Smooth muscle cell (in vitro differentiated cells): ENCODE data around the gene CELF1. TPM values are rescaled to one million over a fixed set of nuclear protein-coding genes. Genes with fewer than 3 reads are reported as not detected.

Experiments
- DNase-seq: peaks from one replicate; lab custom pipeline; 2025; ENCODE audit not compliant: unreplicated experiment; lab: John Stamatoyannopoulos, UW
- H2AFZ ChIP-seq: fragments of 200-600 bp; sonication (generic); 2 replicates; pipeline ENCODE4 v1.6.0; 2016; ENCODE audit warnings: antibody characterized with exemption, low read depth, mild to moderate bottlenecking
- H3F3A ChIP-seq: fragments of 200-600 bp; sonication (generic); 2 replicates; pipeline ENCODE4 v1.6.0; 2017; ENCODE audit warnings: antibody characterized with exemption, low read depth
- H3K27ac ChIP-seq: fragments of 200-600 bp; sonication (generic); 2 replicates; pipeline ENCODE4 v1.5.1; 2016; ENCODE audit warnings: low read depth, mild to moderate bottlenecking
- H3K27me3 ChIP-seq: fragments of 200-600 bp; sonication (generic); 2 replicates; pipeline ENCODE4 v1.6.1; 2016; ENCODE audit warnings: low read depth, mild to moderate bottlenecking
- H3K36me3 ChIP-seq: fragments of 200-600 bp; sonication (generic); 2 replicates; pipeline ENCODE4 v1.5.1; 2016; ENCODE audit warnings: low read depth
- H3K4me1 ChIP-seq: fragments of 200-600 bp; sonication (generic); 2 replicates; pipeline ENCODE4 v1.5.1; 2016; ENCODE audit warnings: low read depth
- H3K4me2 ChIP-seq: fragments of 200-600 bp; sonication (generic); 2 replicates; pipeline ENCODE4 v1.6.0; 2016; ENCODE audit warnings: mild to moderate bottlenecking
- H3K4me3 ChIP-seq: fragments of 200-600 bp; sonication (generic); 2 replicates; pipeline ENCODE4 v1.5.1; 2016; ENCODE audit warnings: mild to moderate bottlenecking
- H3K79me2 ChIP-seq: fragments of 200-600 bp; sonication (generic); 2 replicates; pipeline ENCODE4 v1.6.0; 2016; ENCODE audit warnings: low read depth, mild to moderate bottlenecking
- H3K9ac ChIP-seq: fragments of 200-600 bp; sonication (generic); 2 replicates; pipeline ENCODE4 v1.6.0; 2016; ENCODE audit warnings: low read depth
- H3K9me3 ChIP-seq: fragments of 200-600 bp; sonication (generic); replicated peaks from 2 replicates; pipeline ENCODE4 v1.5.1; 2016; ENCODE audit warnings: low read depth
- H4K20me1 ChIP-seq: fragments of 200-600 bp; sonication (generic); 2 replicates; pipeline ENCODE4 v1.6.0; 2016; ENCODE audit warnings: low read depth
- WGBS: methylation state at CpG from one replicate; pipeline ENCODE4 v1.1.7; 2016; ENCODE audit warnings: low lambda C conversion rate; 5-methylcytosine and 5-hydroxymethylcytosine counted together
- polyA plus RNA-seq: library from polyadenylated mRNA; unstranded; fragments of >200 nt; fragmentation: Nextera tagmentation; extraction: Ambion mirVana; gene quantifications from 2 replicates; pipeline ENCODE4 v1.2.1, GENCODE V29; 2016
- total RNA-seq: library from RNA; depleted of rRNA; stranded (reverse); fragments of >200 nt; gene quantifications from 2 replicates; pipeline ENCODE4 v1.2.3, GENCODE V29; 2014
- TF ChIP-seq, protein P1 (sequence below): fragments of 200-600 bp; sonication (generic); IDR thresholded peaks from 2 replicates; pipeline ENCODE4 v1.5.1; 2017; ENCODE audit warnings: borderline replicate concordance, mild to moderate bottlenecking, antibody characterized with exemption; ENCODE audit not compliant: insufficient read depth, poor library complexity, severe bottlenecking

Gene CELF1
- total and polyA plus RNA-seq, 2 experiments from 2014 or later = 42.5 to 64.8 TPM

DNA sequence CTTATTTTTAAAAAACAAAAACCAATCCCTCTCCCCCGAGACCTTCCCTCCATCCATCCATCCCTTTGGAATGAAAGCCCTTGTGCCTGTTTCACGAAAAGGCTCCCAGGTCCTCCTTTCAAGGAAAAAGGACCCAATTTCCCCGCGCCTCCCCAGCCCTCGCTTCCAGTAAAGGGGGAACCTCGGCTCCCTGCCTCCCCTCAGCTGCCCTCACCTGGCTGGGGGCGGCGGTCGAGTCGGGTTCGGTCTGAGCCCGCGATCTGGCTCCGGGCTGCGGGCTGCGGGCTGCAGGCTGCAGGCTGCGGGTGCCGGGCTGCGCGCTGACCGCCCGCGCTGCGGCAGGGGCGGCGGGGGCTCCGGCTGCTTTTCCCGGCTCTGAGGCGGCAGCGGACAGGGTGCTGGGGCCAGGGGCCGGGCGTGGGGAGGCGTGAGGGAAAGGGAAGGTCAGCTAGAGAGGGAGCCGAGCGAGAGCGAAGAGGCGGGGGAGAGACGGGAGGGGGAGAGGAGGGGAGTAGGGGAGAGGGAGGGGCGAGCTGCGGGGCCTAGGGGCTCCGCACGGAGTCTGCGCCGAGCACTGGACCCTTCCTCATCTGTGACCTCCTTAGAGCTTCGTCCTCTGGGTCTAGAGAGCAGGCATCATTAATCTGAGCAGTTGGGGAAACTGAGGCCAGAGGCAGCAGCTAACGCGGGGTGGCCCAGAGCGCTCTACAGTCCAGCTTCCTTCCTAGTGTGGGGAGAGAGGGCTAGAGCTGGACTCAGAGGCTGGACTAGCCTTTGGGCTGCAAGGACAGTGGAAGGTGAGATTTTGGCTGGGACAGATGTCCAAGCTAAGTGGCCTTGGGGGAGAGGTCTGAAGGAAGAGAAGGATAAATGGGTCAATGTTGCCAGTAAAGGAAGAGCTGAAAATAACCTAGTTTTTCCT is 41.3 kb upstream of the CELF1 start, which contains the start of gene C1QTNF4:
Gene C1QTNF4, minus strand, starts transcription at position 478 of the 922 bp plus-strand sequence. CDS start 3,601 bp downstream, outside the sequence.
- peak within 1 kb of the TSS; percentile 46 for H3K4me3 ChIP-seq
- WGBS = 4% methylated on average over 35 of the region's 48 CpGs
- TF ChIP-seq, protein P1, sequence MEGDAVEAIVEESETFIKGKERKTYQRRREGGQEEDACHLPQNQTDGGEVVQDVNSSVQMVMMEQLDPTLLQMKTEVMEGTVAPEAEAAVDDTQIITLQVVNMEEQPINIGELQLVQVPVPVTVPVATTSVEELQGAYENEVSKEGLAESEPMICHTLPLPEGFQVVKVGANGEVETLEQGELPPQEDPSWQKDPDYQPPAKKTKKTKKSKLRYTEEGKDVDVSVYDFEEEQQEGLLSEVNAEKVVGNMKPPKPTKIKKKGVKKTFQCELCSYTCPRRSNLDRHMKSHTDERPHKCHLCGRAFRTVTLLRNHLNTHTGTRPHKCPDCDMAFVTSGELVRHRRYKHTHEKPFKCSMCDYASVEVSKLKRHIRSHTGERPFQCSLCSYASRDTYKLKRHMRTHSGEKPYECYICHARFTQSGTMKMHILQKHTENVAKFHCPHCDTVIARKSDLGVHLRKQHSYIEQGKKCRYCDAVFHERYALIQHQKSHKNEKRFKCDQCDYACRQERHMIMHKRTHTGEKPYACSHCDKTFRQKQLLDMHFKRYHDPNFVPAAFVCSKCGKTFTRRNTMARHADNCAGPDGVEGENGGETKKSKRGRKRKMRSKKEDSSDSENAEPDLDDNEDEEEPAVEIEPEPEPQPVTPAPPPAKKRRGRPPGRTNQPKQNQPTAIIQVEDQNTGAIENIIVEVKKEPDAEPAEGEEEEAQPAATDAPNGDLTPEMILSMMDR = no peak
- H3K4me1 ChIP-seq = peaks cover 12% of the 10 kb centered on the region
- H3K27ac ChIP-seq = no peak within 1 kb of the TSS
- no peaks in the 10 kb centered on the region for H3K36me3 ChIP-seq
- H3K79me2 ChIP-seq = no peaks in the 10 kb centered on the region
- H3K27me3 ChIP-seq = peaks cover 45% of the 10 kb centered on the region
- DNase-seq = no peak
- H3K9me3 ChIP-seq = no peaks in the 10 kb centered on the region
- H4K20me1 ChIP-seq = no peaks in the 10 kb centered on the region
- H3K4me2 ChIP-seq = peak within 1 kb of the TSS; percentile 89
- H2AFZ ChIP-seq = no peak within 1 kb of the TSS
- H3F3A ChIP-seq = no peaks in the 10 kb centered on the region
- no peak within 1 kb of the TSS for H3K9ac ChIP-seq

DNA sequence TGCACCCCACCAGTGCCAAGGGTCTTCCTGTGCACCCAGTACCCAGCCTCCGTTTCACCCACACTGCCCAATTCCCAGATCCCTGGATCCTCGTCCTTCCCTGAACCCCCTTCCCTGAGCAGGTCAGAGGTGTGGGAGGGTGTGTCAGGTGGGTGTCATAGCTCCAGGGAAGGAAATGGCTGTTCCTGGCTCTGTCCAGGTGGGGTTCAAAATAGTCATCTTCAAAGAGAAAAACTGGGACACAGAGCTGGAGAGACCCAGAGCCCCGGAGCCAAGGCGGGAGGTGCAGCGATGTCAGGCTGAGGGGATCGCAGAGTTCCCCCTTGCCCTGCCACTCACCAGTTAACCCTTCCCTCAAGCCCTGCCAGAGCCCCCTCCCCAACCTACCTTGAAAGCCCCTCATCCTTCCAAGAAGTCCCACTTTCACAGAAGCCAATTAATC is 40.6 kb upstream of the CELF1 start:
- Histone ChIP-seq H3K79me2 (no peaks in the 10 kb centered on the region), H3K4me3 (peak overlapping the region; percentile 46), H3F3A (no peaks in the 10 kb centered on the region), H3K4me1 (peaks cover 8% of the 10 kb centered on the region), H4K20me1 (no peaks in the 10 kb centered on the region), H3K27ac (no peak overlapping the region), H3K9me3 (no peaks in the 10 kb centered on the region), H3K4me2 (peak overlapping the region; percentile 89), H3K27me3 (peaks cover 45% of the 10 kb centered on the region), H2AFZ (no peak overlapping the region), H3K9ac (no peak overlapping the region), H3K36me3 (no peaks in the 10 kb centered on the region)
- DNase-seq = no peak
- WGBS = 29% methylated on average over 6 of the region's 6 CpGs
- TF ChIP-seq, protein P1 = no peak

DNA sequence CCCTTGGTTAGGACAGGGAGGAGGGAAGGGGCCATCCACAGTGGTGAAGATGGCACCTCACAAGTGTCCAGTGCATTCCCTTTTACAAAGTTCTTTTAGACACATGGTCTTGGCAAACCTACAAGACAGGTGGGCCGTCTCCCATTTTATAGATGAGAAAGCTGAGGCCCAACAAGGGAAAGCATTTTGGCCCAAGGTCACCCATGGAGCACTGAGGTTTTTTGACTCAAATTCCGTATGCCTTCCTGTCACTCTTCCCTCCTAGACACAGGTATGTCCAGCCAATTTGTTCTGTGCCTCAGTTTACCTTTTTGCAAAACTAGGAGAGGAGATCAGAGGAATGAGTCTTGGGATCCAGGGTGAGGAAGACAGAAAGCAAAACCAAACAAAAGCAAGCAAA is 40.0 kb upstream of the CELF1 start:
- WGBS = 75% methylated on average over 2 of the region's 2 CpGs
- H3K9me3 ChIP-seq = no peaks in the 10 kb centered on the region
- no peaks in the 10 kb centered on the region for H3F3A ChIP-seq
- peaks cover 45% of the 10 kb centered on the region for H3K27me3 ChIP-seq
- H2AFZ ChIP-seq = no peak overlapping the region
- TF ChIP-seq, protein P1 = no peak
- no peaks in the 10 kb centered on the region for H4K20me1 ChIP-seq
- H3K4me3 ChIP-seq = no peak overlapping the region
- H3K4me1 ChIP-seq = peaks cover 8% of the 10 kb centered on the region
- H3K27ac ChIP-seq = no peak overlapping the region
- no peaks in the 10 kb centered on the region for H3K79me2 ChIP-seq
- no peak overlapping the region for H3K9ac ChIP-seq
- DNase-seq = no peak
- no peak overlapping the region for H3K4me2 ChIP-seq
- H3K36me3 ChIP-seq = no peaks in the 10 kb centered on the region
